GM10248 (cell line): ENCODE measurements around the gene WIPF2.

Source experiments
- CTCF ChIA-PET: fragments of 300-600 bp; sonication (Branson Sonifier 250); formaldehyde crosslinking; extraction: SDS; loops from one replicate; lab custom pipeline; 2021; ENCODE audit warnings: antibody characterized with exemption; lab: Yijun Ruan, JAX
- POLR2A ChIA-PET: fragments of 350-650 bp; sonication (Branson Sonifier 250); formaldehyde crosslinking; extraction: SDS; loops from one replicate; lab custom pipeline; 2020; ENCODE audit warnings: antibody characterized with exemption; lab: Yijun Ruan, JAX
- DNase-seq: peaks from one replicate; pipeline ENCODE4 v3.0.0; 2012; ENCODE audit errors: extremely low spot score
- CTCF ChIP-seq: IDR thresholded peaks from 2 replicates; pipeline ENCODE4 v1.5.1; 2012; ENCODE audit warnings: mild to moderate bottlenecking, low read depth; ENCODE audit errors: extremely low read depth, missing control alignments, control extremely low read depth

Gene WIPF2

DNA sequence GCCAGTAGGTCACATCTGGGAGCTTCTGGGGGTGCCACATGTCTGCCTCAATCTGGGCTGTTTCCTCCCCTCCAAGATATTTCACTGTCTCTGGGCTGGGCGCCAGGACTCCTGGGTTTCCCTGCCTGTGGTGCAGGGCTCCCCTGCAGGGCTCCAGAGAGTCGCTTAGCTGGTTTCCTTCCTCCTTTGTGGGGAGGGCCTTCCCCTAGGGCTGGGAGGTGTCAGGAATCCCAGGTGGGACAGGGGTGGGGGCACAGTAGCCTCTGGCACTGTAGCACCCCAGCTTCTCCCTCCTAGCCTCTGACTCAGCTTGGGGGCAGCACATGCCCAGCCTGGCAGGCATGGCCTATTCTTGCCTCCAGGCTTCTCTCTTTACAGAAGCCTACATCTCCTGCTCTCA is 92.5 kb downstream of the WIPF2 start:
- POLR2A ChIA-PET = no interaction called here
- peak; percentile 19 for DNase-seq
- no peak for TF ChIP-seq CTCF
- CTCF ChIA-PET = interaction anchor here (0.7 to 30.0 kb wide), 4 partner anchors 7 to 45 kb away, joined by 3 to 604 read pairs (median 86); partner anchors contain the start of genes GJD3 and RARA

DNA sequence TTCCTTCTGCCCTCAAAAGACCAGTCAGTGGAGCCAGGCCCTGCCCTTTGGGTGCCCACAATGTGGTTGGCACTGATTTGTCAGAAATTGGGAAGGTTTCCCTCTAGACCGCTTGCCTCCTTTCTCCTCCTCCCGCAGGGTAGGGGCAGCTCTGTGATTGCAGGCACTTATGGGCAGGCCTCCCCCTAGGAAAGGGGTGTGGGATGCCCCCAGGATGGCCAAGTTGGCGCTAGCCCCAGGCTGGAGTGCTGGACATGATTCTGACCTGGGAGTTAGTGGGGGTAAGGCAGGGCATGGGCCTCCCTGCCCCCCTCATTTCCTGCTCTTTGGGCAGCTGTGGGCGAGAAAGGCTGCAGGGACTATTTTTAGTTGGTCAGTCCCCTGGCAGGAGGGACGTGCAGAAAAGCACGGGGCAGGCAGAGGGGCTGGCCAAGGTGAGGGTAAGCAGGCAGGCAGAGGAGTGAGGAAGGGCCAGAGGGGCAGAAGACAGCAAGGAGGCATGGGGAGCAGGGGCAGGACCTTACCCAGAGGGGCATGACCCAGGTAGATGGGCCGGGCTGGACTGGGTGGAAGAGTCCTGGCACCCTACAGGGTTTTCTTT is 93.1 kb downstream of the WIPF2 start:
- CTCF ChIA-PET = interaction anchor here (0.8 to 30.0 kb wide), 4 partner anchors 8 to 44 kb away, joined by 3 to 604 read pairs (median 86); partner anchors contain the start of genes GJD3 and RARA
- no peak for DNase-seq
- POLR2A ChIA-PET = no interaction called here
- TF ChIP-seq CTCF = no peak

DNA sequence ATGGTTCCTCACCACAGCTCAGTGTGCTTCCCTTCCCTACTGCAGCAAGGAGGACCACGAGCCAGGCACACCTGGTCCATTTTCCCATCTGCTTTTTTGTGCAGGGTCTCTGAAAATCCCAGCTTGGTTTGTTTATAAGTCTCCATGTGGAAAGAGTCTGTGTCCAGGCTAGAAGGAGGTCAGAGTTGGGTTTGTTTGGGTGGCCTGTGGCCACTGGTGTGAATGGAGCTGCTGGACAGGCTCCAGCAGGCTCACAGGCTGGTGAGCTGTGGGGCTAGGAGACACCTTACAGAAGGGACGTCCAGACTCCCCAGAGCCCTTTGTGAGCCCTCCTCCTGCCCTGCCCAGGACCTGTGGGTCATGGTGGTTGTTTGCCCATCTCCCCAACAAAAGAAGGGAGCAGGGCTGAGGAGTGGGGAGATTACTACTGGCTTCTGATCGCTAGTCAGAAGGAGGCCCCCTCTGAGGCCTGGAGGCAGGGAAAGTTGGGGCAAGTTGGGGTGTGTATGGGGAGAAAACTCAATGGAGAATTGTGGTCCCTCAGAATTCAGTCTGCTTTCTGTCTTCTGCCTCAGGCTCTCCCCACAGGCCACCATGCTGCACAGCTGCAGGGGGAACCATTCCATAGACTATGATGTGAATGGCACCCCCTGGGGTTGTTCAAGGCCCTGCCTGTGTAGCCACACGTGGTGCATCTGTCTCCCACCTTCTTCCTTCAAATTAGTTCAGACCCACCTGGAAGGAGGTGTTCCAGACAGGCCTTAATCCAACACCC is 94.0 kb downstream of the WIPF2 start:
- TF ChIP-seq CTCF = no peak
- POLR2A ChIA-PET = no interaction called here
- DNase-seq = no peak
- CTCF ChIA-PET = interaction anchor here (0.8 to 30.0 kb wide), 4 partner anchors 9 to 44 kb away, joined by 3 to 604 read pairs (median 86); partner anchors contain the start of genes GJD3 and RARA

DNA sequence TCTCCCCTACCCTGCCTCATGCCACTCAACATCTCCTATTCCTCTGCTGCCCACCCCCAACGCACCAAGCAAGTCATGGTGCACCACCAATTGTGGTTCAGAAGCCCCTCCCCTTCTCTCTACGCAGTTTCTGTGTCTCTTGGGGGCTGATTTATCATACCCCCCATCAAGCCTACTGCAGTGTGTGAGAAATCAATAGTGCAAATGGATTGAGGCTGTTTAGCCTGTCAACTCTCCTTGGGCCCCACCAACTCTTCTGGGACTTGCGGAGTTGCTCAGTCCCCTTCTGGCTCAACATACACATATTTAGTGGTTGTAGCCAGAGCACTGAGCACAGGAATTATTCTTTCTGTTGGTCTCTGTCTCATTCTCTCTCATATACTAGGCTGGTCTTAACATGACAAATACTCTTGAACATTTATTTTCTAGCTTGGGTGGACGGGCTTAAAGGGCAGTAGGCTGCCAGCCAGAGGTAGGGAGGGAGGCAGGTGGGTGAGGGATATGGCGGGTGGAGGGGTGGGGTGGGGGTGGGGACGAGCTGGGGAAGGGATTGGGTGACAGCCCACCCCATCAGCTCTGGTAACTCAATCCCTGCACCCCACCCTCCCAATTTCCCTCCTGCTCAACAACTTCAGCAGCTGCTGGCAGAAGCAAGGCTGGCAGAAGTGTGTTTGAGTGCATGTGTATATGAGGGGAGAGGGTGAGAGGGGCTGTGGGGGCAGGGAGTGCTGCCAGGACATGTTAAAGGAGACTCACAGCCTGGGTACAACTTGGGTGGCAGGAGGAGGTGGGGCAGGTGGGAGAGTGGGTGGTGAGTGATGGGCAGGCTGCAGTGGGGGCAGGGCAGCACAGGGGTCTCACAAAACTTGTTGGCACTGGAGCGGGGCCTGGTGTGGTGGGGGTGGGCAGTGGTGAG is 94.8 kb downstream of the WIPF2 start:
- POLR2A ChIA-PET = no interaction called here
- TF ChIP-seq CTCF = no peak
- CTCF ChIA-PET = interaction anchor here (15.6 to 30.0 kb wide), 2 partner anchors 10 to 43 kb away, joined by 163 to 604 read pairs; partner anchors contain the start of genes GJD3 and RARA
- DNase-seq = no peak

DNA sequence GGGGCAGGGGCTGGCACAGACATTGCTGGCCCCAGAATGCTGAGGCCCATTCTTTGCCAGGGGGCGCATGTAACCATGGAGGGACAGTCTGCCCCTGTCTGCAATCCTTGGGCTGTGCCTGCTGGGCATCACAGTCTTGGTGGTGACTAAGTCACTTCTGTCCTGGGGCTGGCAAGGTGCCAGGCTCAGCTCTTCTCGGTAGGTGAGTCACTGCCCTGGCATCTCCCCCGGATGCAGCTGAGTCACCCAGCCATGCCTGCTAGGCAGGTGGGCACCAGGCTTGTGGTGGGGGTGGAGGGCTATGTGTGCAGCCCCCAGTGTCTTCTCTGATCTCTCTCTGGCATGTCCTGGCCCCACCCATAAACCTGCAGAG is 95.5 kb downstream of the WIPF2 start:
- TF ChIP-seq CTCF = no peak
- CTCF ChIA-PET = interaction anchor here (15.6 to 30.0 kb wide), 2 partner anchors 10 to 42 kb away, joined by 163 to 604 read pairs; partner anchors contain the start of genes GJD3 and RARA
- DNase-seq = no peak
- POLR2A ChIA-PET = no interaction called here

DNA sequence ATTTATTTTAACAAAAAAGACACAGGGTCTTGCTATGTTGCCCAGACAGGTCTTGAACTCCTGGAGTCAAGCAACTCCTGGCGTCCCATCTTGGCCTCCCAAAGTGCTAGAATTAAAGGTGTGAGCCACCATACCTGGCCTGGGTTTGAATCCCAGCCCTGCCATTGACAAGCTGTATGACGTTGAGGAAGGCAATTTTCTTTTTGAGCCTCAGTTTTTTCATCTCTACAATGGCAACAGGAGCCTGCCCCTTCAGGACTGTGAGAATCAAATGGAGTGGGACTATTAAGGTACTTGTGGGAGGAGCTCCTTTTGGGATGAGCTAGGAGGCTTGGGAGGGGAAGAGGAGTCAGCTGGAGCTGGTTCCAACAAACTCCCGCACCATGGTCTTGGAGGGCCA is 96.1 kb downstream of the WIPF2 start:
- ChIA-PET POLR2A (no interaction called here), CTCF (interaction anchor here (0.8 to 30.0 kb wide), 6 partner anchors 11 to 241 kb away, joined by 3 to 604 read pairs (median 8); partner anchors contain the start of genes GJD3 and RARA)
- no peak for TF ChIP-seq CTCF
- DNase-seq = no peak
